GM23338 (cell line): ENCODE data around the gene SNTG2. TPM values are rescaled to one million over a fixed set of nuclear protein-coding genes. Genes with fewer than 3 reads are reported as not detected.

Experiments
- ATAC-seq: fragments of 200-7000 bp; cut with Tn5 transposase; 3 replicates; pipeline ENCODE4 v1.9.1; 2020
- DNase-seq: peaks from one replicate; pipeline ENCODE4 v3.0.0-alpha.2; 2015; ENCODE audit warnings: low spot score
- H2AFZ ChIP-seq: fragments of 200-600 bp; sonication (generic); 2 replicates; pipeline ENCODE4 v1.8.0; 2016; ENCODE audit warnings: antibody characterized with exemption, mild to moderate bottlenecking, moderate library complexity
- H3F3A ChIP-seq: fragments of 200-600 bp; sonication (generic); replicated peaks from 2 replicates; pipeline ENCODE4 v1.8.0; 2017; ENCODE audit warnings: antibody characterized with exemption, mixed run types, low read depth
- H3K27ac ChIP-seq: fragments of 200-600 bp; sonication (generic); 2 replicates; pipeline ENCODE4 v1.6.1; 2016; ENCODE audit warnings: low read depth
- H3K27me3 ChIP-seq: fragments of 200-600 bp; sonication (generic); 2 replicates; pipeline ENCODE4 v1.8.0; 2016; ENCODE audit warnings: mild to moderate bottlenecking, mixed run types, moderate library complexity; ENCODE audit not compliant: insufficient read depth
- H3K36me3 ChIP-seq: fragments of 200-600 bp; sonication (generic); 2 replicates; pipeline ENCODE4 v1.8.0; 2016; ENCODE audit warnings: mild to moderate bottlenecking; ENCODE audit not compliant: insufficient read depth
- H3K4me1 ChIP-seq: fragments of 200-600 bp; sonication (generic); 2 replicates; pipeline ENCODE4 v1.8.0; 2016; ENCODE audit warnings: mild to moderate bottlenecking, moderate library complexity; ENCODE audit not compliant: insufficient read depth
- H3K4me2 ChIP-seq: fragments of 200-600 bp; sonication (generic); 2 replicates; pipeline ENCODE4 v1.7.1; 2017; ENCODE audit warnings: mixed run types
- H3K4me3 ChIP-seq: fragments of 200-600 bp; sonication (generic); 2 replicates; pipeline ENCODE4 v1.6.1; 2016; ENCODE audit warnings: mixed run types
- H3K79me2 ChIP-seq: fragments of 200-600 bp; sonication (generic); replicated peaks from 2 replicates; pipeline ENCODE4 v1.8.0; 2017; ENCODE audit warnings: mild to moderate bottlenecking; ENCODE audit not compliant: insufficient read depth
- H3K9me2 ChIP-seq: fragments of 200-600 bp; sonication (generic); 2 replicates; pipeline ENCODE4 v1.8.0; 2017; ENCODE audit not compliant: insufficient read depth
- H4K20me1 ChIP-seq: fragments of 200-600 bp; sonication (generic); replicated peaks from 2 replicates; pipeline ENCODE4 v1.8.0; 2017; ENCODE audit warnings: mild to moderate bottlenecking; ENCODE audit not compliant: insufficient read depth
- H3K27ac Mint-ChIP-seq: 2 replicates; pipeline ENCODE4 v1.8.0; 2020; ENCODE audit warnings: inconsistent platforms, mild to moderate bottlenecking, moderate library complexity, mixed read lengths
- H3K27me3 Mint-ChIP-seq: 3 replicates; pipeline ENCODE4 v1.8.0; 2022; ENCODE audit warnings: low read depth, mild to moderate bottlenecking, moderate library complexity, mixed read lengths, inconsistent platforms; ENCODE audit not compliant: insufficient read depth, poor library complexity
- H3K36me3 Mint-ChIP-seq: 3 replicates; pipeline ENCODE4 v1.8.0; 2021; ENCODE audit warnings: low read depth, mild to moderate bottlenecking, inconsistent platforms, moderate library complexity, mixed read lengths
- H3K4me1 Mint-ChIP-seq: 3 replicates; pipeline ENCODE4 v1.8.0; 2020; ENCODE audit warnings: mild to moderate bottlenecking, inconsistent platforms, mixed read lengths
- H3K4me3 Mint-ChIP-seq: 3 replicates; pipeline ENCODE4 v1.8.0; 2021; ENCODE audit warnings: moderate library complexity, mild to moderate bottlenecking, inconsistent platforms, mixed read lengths
- H3K9me3 Mint-ChIP-seq: 3 replicates; pipeline ENCODE4 v1.8.0; 2020; ENCODE audit warnings: moderate library complexity, mild to moderate bottlenecking, inconsistent platforms, mixed read lengths
- CREB1 ChIP-seq: fragments of 250-450 bp; sonication (Bioruptor Pico); IDR thresholded peaks from 2 replicates; pipeline ENCODE4 v1.5.0; 2020; ENCODE audit warnings: low read depth, mild to moderate bottlenecking, moderate library complexity
- EZH2 ChIP-seq: fragments of 200-600 bp; sonication (generic); IDR thresholded peaks from one replicate; pipeline ENCODE4 v1.8.0; 2017; ENCODE audit warnings: antibody characterized with exemption, mild to moderate bottlenecking, low read depth; ENCODE audit not compliant: unreplicated experiment
- EZH2phosphoT487 ChIP-seq: fragments of 200-600 bp; sonication (generic); IDR thresholded peaks from one replicate; pipeline ENCODE4 v1.8.1; 2018; ENCODE audit warnings: antibody characterized with exemption; ENCODE audit not compliant: unreplicated experiment
- JUNB ChIP-seq: IDR thresholded peaks from one replicate; pipeline ENCODE4 v1.6.1; 2016; ENCODE audit warnings: antibody characterized with exemption; ENCODE audit not compliant: unreplicated experiment
- NANOG ChIP-seq: IDR thresholded peaks from 2 replicates; pipeline ENCODE4 v1.6.1; 2016; ENCODE audit warnings: antibody characterized with exemption, borderline replicate concordance
- POLR2AphosphoS5 ChIP-seq: IDR thresholded peaks from 2 replicates; pipeline ENCODE4 v1.6.1; 2016; ENCODE audit warnings: antibody characterized with exemption, low read depth
- REST ChIP-seq: IDR thresholded peaks from one replicate; pipeline ENCODE4 v1.6.1; 2018; ENCODE audit warnings: antibody characterized with exemption; ENCODE audit not compliant: unreplicated experiment
- STAT1 ChIP-seq: IDR thresholded peaks from one replicate; pipeline ENCODE4 v1.6.1; 2016; ENCODE audit warnings: antibody characterized with exemption; ENCODE audit not compliant: unreplicated experiment
- ZNF114 ChIP-seq: fragments of 250-450 bp; sonication (Bioruptor Pico); IDR thresholded peaks from 2 replicates; pipeline ENCODE4 v1.5.0; 2020; ENCODE audit warnings: mild to moderate bottlenecking, moderate library complexity
- ZNF331 ChIP-seq: fragments of 250-450 bp; sonication (Bioruptor Pico); IDR thresholded peaks from 2 replicates; pipeline ENCODE4 v1.5.0; 2020; ENCODE audit warnings: low read depth, mild to moderate bottlenecking, moderate library complexity
- polyA plus RNA-seq: library from polyadenylated mRNA; unstranded; fragments of >200 nt; fragmentation: Nextera tagmentation; extraction: Ambion mirVana; gene quantifications from 2 replicates; pipeline ENCODE4 v1.2.1, GENCODE V29; 2016
- total RNA-seq: library from RNA; depleted of rRNA; stranded (reverse); fragments of >200 nt; shearing (Covaris generic); gene quantifications from 2 replicates; pipeline ENCODE4 v1.2.3, GENCODE V29; 2014
- TF ChIP-seq, protein P1 (sequence below): fragments of 250-450 bp; sonication (Bioruptor Pico); IDR thresholded peaks from 2 replicates; pipeline ENCODE4 v1.5.0; 2020; ENCODE audit warnings: mild to moderate bottlenecking, moderate library complexity
- TF ChIP-seq, protein P2 (sequence below), 2 experiments: fragments of 200-600 bp in 1 of 2; sonication (generic) in 1 of 2; conservative IDR thresholded peaks; 2 replicates each; pipeline versions ENCODE4 v1.5.1 to v1.6.1; 2016 to 2017; ENCODE audit warnings: antibody characterized with exemption in 2 of 2, low read depth in 2 of 2, mild to moderate bottlenecking in 2 of 2, moderate library complexity in 1 of 2
- TF ChIP-seq, protein P3 (sequence below): IDR thresholded peaks from 2 replicates; pipeline ENCODE4 v1.6.1; 2016; ENCODE audit warnings: antibody characterized with exemption

Gene SNTG2
- total and polyA plus RNA-seq, 2 experiments from 2014 or later: 27.5 to 60.4 TPM

DNA sequence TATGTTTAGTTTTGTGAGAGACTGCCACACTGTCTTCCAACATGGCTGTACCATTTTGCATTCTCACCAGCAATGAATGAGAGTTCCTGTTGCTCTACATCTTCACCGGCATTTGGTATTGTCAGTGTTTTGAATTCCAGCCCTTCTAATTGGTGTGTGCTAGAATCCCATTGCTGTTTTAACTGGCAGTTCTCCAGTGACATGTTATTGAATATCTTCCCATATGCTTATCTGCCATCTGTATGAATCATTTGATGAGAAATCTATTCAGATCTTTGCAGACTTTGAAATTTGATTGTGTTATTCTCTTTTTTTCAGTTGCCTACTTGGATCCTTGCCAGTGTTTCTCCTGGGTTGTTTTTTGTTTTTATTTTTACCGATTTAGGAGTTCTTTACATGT, 99.0 kb downstream of the SNTG2 start:
- no peaks in the 10 kb centered on the region for H3F3A ChIP-seq
- H3K4me1 ChIP-seq: peaks cover 41% of the 10 kb centered on the region
- H3K27me3 ChIP-seq: no peaks in the 10 kb centered on the region
- peaks cover 79% of the 10 kb centered on the region for H3K79me2 ChIP-seq
- no peak for DNase-seq
- no peak for ATAC-seq
- H3K27ac ChIP-seq: no peak overlapping the region
- H3K27me3 Mint-ChIP-seq: peaks cover 4% of the 10 kb centered on the region
- H4K20me1 ChIP-seq: peaks cover 14% of the 10 kb centered on the region
- H2AFZ ChIP-seq: no peak overlapping the region
- no peak overlapping the region for H3K4me3 ChIP-seq
- H3K36me3 ChIP-seq: no peaks in the 10 kb centered on the region
- H3K9me2 ChIP-seq: no peaks in the 10 kb centered on the region
- H3K27ac Mint-ChIP-seq: no peak overlapping the region
- H3K4me1 Mint-ChIP-seq: peaks cover 41% of the 10 kb centered on the region
- peaks cover 53% of the 10 kb centered on the region for H3K36me3 Mint-ChIP-seq
- H3K4me2 ChIP-seq: no peak overlapping the region
- TF ChIP-seq EZH2phosphoT487 (no peak), STAT1 (no peak), ZNF114 (CRISPR knock-in tag) (no peak), NANOG (no peak), REST (no peak), JUNB (no peak), POLR2AphosphoS5 (no peak), CREB1 (no peak), EZH2 (no peak), ZNF331 (CRISPR knock-in tag) (no peak)
- TF ChIP-seq, protein P1, sequence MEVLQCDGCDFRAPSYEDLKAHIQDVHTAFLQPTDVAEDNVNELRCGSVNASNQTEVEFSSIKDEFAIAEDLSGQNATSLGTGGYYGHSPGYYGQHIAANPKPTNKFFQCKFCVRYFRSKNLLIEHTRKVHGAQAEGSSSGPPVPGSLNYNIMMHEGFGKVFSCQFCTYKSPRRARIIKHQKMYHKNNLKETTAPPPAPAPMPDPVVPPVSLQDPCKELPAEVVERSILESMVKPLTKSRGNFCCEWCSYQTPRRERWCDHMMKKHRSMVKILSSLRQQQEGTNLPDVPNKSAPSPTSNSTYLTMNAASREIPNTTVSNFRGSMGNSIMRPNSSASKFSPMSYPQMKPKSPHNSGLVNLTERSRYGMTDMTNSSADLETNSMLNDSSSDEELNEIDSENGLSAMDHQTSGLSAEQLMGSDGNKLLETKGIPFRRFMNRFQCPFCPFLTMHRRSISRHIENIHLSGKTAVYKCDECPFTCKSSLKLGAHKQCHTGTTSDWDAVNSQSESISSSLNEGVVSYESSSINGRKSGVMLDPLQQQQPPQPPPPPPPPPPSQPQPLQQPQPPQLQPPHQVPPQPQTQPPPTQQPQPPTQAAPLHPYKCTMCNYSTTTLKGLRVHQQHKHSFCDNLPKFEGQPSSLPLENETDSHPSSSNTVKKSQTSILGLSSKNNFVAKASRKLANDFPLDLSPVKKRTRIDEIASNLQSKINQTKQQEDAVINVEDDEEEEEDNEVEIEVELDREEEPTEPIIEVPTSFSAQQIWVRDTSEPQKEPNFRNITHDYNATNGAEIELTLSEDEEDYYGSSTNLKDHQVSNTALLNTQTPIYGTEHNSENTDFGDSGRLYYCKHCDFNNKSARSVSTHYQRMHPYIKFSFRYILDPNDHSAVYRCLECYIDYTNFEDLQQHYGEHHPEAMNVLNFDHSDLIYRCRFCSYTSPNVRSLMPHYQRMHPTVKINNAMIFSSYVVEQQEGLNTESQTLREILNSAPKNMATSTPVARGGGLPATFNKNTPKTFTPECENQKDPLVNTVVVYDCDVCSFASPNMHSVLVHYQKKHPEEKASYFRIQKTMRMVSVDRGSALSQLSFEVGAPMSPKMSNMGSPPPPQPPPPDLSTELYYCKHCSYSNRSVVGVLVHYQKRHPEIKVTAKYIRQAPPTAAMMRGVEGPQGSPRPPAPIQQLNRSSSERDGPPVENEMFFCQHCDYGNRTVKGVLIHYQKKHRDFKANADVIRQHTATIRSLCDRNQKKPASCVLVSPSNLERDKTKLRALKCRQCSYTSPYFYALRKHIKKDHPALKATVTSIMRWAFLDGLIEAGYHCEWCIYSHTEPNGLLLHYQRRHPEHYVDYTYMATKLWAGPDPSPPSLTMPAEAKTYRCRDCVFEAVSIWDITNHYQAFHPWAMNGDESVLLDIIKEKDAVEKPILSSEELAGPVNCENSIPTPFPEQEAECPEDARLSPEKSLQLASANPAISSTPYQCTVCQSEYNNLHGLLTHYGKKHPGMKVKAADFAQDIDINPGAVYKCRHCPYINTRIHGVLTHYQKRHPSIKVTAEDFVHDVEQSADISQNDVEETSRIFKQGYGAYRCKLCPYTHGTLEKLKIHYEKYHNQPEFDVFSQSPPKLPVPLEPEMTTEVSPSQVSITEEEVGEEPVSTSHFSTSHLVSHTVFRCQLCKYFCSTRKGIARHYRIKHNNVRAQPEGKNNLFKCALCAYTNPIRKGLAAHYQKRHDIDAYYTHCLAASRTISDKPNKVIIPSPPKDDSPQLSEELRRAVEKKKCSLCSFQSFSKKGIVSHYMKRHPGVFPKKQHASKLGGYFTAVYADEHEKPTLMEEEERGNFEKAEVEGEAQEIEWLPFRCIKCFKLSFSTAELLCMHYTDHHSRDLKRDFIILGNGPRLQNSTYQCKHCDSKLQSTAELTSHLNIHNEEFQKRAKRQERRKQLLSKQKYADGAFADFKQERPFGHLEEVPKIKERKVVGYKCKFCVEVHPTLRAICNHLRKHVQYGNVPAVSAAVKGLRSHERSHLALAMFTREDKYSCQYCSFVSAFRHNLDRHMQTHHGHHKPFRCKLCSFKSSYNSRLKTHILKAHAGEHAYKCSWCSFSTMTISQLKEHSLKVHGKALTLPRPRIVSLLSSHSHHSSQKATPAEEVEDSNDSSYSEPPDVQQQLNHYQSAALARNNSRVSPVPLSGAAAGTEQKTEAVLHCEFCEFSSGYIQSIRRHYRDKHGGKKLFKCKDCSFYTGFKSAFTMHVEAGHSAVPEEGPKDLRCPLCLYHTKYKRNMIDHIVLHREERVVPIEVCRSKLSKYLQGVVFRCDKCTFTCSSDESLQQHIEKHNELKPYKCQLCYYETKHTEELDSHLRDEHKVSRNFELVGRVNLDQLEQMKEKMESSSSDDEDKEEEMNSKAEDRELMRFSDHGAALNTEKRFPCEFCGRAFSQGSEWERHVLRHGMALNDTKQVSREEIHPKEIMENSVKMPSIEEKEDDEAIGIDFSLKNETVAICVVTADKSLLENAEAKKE (CRISPR knock-in tag): no peak
- TF ChIP-seq, protein P2, sequence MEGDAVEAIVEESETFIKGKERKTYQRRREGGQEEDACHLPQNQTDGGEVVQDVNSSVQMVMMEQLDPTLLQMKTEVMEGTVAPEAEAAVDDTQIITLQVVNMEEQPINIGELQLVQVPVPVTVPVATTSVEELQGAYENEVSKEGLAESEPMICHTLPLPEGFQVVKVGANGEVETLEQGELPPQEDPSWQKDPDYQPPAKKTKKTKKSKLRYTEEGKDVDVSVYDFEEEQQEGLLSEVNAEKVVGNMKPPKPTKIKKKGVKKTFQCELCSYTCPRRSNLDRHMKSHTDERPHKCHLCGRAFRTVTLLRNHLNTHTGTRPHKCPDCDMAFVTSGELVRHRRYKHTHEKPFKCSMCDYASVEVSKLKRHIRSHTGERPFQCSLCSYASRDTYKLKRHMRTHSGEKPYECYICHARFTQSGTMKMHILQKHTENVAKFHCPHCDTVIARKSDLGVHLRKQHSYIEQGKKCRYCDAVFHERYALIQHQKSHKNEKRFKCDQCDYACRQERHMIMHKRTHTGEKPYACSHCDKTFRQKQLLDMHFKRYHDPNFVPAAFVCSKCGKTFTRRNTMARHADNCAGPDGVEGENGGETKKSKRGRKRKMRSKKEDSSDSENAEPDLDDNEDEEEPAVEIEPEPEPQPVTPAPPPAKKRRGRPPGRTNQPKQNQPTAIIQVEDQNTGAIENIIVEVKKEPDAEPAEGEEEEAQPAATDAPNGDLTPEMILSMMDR (conservative IDR thresholded peaks at IDR 0.05; ENCODE audit: low read depth in 2 of 2): no peak
- TF ChIP-seq, protein P3, sequence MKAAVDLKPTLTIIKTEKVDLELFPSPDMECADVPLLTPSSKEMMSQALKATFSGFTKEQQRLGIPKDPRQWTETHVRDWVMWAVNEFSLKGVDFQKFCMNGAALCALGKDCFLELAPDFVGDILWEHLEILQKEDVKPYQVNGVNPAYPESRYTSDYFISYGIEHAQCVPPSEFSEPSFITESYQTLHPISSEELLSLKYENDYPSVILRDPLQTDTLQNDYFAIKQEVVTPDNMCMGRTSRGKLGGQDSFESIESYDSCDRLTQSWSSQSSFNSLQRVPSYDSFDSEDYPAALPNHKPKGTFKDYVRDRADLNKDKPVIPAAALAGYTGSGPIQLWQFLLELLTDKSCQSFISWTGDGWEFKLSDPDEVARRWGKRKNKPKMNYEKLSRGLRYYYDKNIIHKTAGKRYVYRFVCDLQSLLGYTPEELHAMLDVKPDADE: no peak
- peaks cover 51% of the 10 kb centered on the region for H3K9me3 Mint-ChIP-seq
- no peak overlapping the region for H3K4me3 Mint-ChIP-seq
